ENCODE results near the gene GRHL3. TPM values are rescaled to one million over a fixed set of nuclear protein-coding genes. Genes with fewer than 3 reads are reported as not detected.

Gene GRHL3
- polyA plus RNA-seq, 3 donors: 0.03 TPM; not detected in 2

- H2AFZ ChIP-seq (ENCODE audit: insufficient read depth, low read depth, low read length, poor library complexity, severe bottlenecking): no peak overlapping the region
- H3K4me1 ChIP-seq (ENCODE audit: control insufficient read depth in 1 of 2, insufficient read depth in 2 of 2, low read length in 2 of 2): no peaks in the 10 kb centered on the region
- H4K20me1 ChIP-seq (ENCODE audit: insufficient read depth, low read length): no peaks in the 10 kb centered on the region
- DNase-seq: no peak
- Mint-ChIP-seq H3K27ac (no peak overlapping the region), H3K4me3 (no peak overlapping the region), H3K9me3 (peaks cover 4 to 30% (median 16%) of the 10 kb centered on the region in 7 donors), H3K27me3 (ENCODE audit: low read depth in 3 of 3) (peaks cover 11 to 39% (median 20%) of the 10 kb centered on the region in 3 donors), H3K4me1 (no peaks in the 10 kb centered on the region), H3K36me3 (no peaks in the 10 kb centered on the region)
- no peak overlapping the region for H3K9ac ChIP-seq (ENCODE audit: insufficient read depth, low read length, poor library complexity, severe bottlenecking)
- no peaks in the 10 kb centered on the region for H3K79me2 ChIP-seq (ENCODE audit: insufficient read depth, low read length)
- intact Hi-C loops (cut with micrococcal nuclease): no loop called here
- H3K4me3 ChIP-seq (replicated peaks in 1 of 3; ENCODE audit: low read depth in 2 of 3, low read length in 3 of 3): no peak overlapping the region
- TF ChIP-seq CTCF (IDR thresholded peaks at IDR 0.05): no peak
- H3K4me2 ChIP-seq (replicated peaks; ENCODE audit: extremely low read depth, low read length, poor library complexity, severe bottlenecking): no peak overlapping the region
- H3K27me3 ChIP-seq (ENCODE audit: control insufficient read depth in 2 of 2, insufficient read depth in 2 of 2, low read length in 2 of 2): no peaks in the 10 kb centered on the region
- no CpG with 5 or more reads among the region's 2 CpGs for whole genome bisulfite sequencing (ENCODE audit: insufficient coverage)
- no peaks in the 10 kb centered on the region for H3K36me3 ChIP-seq (replicated peaks in 1 of 2; ENCODE audit: control insufficient read depth in 1 of 2, insufficient read depth in 2 of 2, low read length in 2 of 2)
- H3K27ac ChIP-seq (ENCODE audit: low read depth in 1 of 2, low read length in 2 of 2): no peak overlapping the region
- H3K9me3 ChIP-seq (replicated peaks in 1 of 2; ENCODE audit: control insufficient read depth in 1 of 2, insufficient read depth in 1 of 2, low read length in 2 of 2): no peaks in the 10 kb centered on the region
Measured at GRCh38 chr1:24275104-24275410, 44.1 kb upstream of the GRHL3 start.

GRCh38 chr1:24275510-24275909 is 43.6 kb upstream of the GRHL3 start:
- Histone ChIP-seq H3K79me2 (ENCODE audit: insufficient read depth, low read length) (no peaks in the 10 kb centered on the region), H3K36me3 (replicated peaks in 1 of 2; ENCODE audit: control insufficient read depth in 1 of 2, insufficient read depth in 2 of 2, low read length in 2 of 2) (no peaks in the 10 kb centered on the region), H2AFZ (ENCODE audit: insufficient read depth, low read depth, low read length, poor library complexity, severe bottlenecking) (no peak overlapping the region), H3K9ac (ENCODE audit: insufficient read depth, low read length, poor library complexity, severe bottlenecking) (no peak overlapping the region), H3K4me1 (ENCODE audit: control insufficient read depth in 1 of 2, insufficient read depth in 2 of 2, low read length in 2 of 2) (no peaks in the 10 kb centered on the region), H3K4me3 (replicated peaks in 1 of 3; ENCODE audit: low read depth in 2 of 3, low read length in 3 of 3) (no peak overlapping the region), H3K27me3 (ENCODE audit: control insufficient read depth in 2 of 2, insufficient read depth in 2 of 2, low read length in 2 of 2) (no peaks in the 10 kb centered on the region), H4K20me1 (ENCODE audit: insufficient read depth, low read length) (no peaks in the 10 kb centered on the region), H3K27ac (ENCODE audit: low read depth in 1 of 2, low read length in 2 of 2) (no peak overlapping the region), H3K4me2 (replicated peaks; ENCODE audit: extremely low read depth, low read length, poor library complexity, severe bottlenecking) (no peak overlapping the region), H3K9me3 (replicated peaks in 1 of 2; ENCODE audit: control insufficient read depth in 1 of 2, insufficient read depth in 1 of 2, low read length in 2 of 2) (no peaks in the 10 kb centered on the region)
- DNase-seq: no peak
- TF ChIP-seq CTCF (IDR thresholded peaks at IDR 0.05): no peak
- Mint-ChIP-seq H3K9me3 (peaks cover 4 to 25% (median 15%) of the 10 kb centered on the region in 7 donors), H3K4me3 (no peak overlapping the region), H3K27ac (peak overlapping the region in 1 of 7 donors; percentile 26), H3K4me1 (no peaks in the 10 kb centered on the region), H3K27me3 (ENCODE audit: low read depth in 3 of 3) (peaks cover 11 to 39% (median 18%) of the 10 kb centered on the region in 3 donors), H3K36me3 (no peaks in the 10 kb centered on the region)
- no CpG with 5 or more reads among the region's 5 CpGs for WGBS (ENCODE audit: insufficient coverage)
- intact Hi-C loops (cut with micrococcal nuclease): no loop called here
